Colonic mucosa (tissue), 4 donors: ENCODE data around the gene ANKHD1. TPM values are rescaled to one million over a fixed set of nuclear protein-coding genes. Genes with fewer than 3 reads are reported as not detected.
A peak's percentile ranks its signal among the peaks of the same experiment; 100 is the strongest.

ENCODE experiments used
- DNase-seq: peaks from one replicate; pipeline ENCODE4 v3.0.0-alpha.2; 2020
- H3K27ac ChIP-seq: fragments of 200-600 bp; one replicate; pipeline ENCODE4 v1.8.0; 2021
- H3K27me3 ChIP-seq: fragments of 200-600 bp; one replicate; pipeline ENCODE4 v1.8.0; 2021
- H3K36me3 ChIP-seq: fragments of 200-600 bp; one replicate; pipeline ENCODE4 v1.8.0; 2021
- H3K4me1 ChIP-seq: fragments of 200-600 bp; one replicate; pipeline ENCODE4 v1.8.0; 2021; ENCODE audit warnings: mild to moderate bottlenecking
- H3K4me3 ChIP-seq: fragments of 200-600 bp; one replicate; pipeline ENCODE4 v1.8.0; 2021
- H3K9ac ChIP-seq, 2 donors: one replicate each; pipeline ENCODE4 v1.7.0; 2013; ENCODE audit warnings: control low read depth in 2 of 2, low read depth in 2 of 2, low read length in 2 of 2
- H3K9me3 ChIP-seq: fragments of 200-600 bp; one replicate; pipeline ENCODE4 v1.8.0; 2021
- intact Hi-C: fragments of 100-400 bp; cut with DNase I; formaldehyde crosslinking; loops from one replicate; pipeline ENCODE4 v1.14.1; 2022
- total RNA-seq, 2 donors: library from RNA; stranded (reverse); fragmentation: NEBNext Ultra II Directional in 1 of 2; extraction: Animal tissue kit (Norgen Biotek cat#: 25700) in 1 of 2; gene quantifications; one replicate each; pipeline ENCODE4 v1.2.1, GENCODE V29; 2021
- TF ChIP-seq, protein P1 (sequence below): fragments of 200-600 bp; IDR thresholded peaks from one replicate; pipeline ENCODE4 v1.8.0; 2022; ENCODE audit warnings: antibody characterized with exemption, mild to moderate bottlenecking
- donor health status: healthy.
- donor health status: DM: no; HTN: no; CAD: no.
- donor health status: DM: no; HTN: no; CAD: no.

The ANKHD1 gene
- total RNA-seq, 2 donors from 2014 or later: 108 to 115 TPM

DNA sequence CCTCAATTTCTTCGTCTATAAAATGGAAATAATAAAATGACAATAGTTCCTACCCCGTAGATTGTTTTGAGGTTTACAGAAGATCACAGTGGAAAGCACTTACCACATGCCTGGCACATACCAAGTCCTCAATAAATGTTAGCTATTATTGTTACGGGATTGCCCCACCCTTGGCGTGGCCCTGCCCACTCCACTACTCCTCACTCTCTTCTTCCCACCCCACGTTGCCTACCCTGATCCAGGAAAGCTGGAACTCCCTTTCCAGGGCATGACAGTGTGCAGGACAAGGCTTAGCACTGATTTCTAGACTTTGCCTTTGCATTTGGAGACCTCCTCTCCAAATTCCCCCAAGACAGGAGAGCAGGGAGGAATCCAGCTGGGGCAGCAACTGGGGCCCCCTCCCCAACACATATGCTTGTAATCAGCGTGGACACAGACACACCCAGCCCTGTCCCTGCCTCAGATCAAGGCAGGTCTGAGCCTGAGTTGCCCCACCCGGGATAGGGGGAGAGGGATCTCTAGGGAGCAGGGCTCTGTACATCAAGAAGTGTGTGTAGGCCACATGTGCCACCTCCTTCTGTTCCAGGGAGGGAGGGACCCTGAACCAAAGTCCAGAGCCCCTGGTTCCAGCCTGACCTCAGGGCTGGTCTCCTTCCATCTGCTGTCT is 34.9 kb upstream of the ANKHD1 start:
- H3K9ac ChIP-seq: peak overlapping the region in 1 of 2 donors; percentile 62
- TF ChIP-seq, protein P1, sequence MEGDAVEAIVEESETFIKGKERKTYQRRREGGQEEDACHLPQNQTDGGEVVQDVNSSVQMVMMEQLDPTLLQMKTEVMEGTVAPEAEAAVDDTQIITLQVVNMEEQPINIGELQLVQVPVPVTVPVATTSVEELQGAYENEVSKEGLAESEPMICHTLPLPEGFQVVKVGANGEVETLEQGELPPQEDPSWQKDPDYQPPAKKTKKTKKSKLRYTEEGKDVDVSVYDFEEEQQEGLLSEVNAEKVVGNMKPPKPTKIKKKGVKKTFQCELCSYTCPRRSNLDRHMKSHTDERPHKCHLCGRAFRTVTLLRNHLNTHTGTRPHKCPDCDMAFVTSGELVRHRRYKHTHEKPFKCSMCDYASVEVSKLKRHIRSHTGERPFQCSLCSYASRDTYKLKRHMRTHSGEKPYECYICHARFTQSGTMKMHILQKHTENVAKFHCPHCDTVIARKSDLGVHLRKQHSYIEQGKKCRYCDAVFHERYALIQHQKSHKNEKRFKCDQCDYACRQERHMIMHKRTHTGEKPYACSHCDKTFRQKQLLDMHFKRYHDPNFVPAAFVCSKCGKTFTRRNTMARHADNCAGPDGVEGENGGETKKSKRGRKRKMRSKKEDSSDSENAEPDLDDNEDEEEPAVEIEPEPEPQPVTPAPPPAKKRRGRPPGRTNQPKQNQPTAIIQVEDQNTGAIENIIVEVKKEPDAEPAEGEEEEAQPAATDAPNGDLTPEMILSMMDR: no peak
- no peaks in the 10 kb centered on the region for H3K36me3 ChIP-seq
- DNase-seq: no peak
- H3K4me3 ChIP-seq: no peak overlapping the region
- H3K4me1 ChIP-seq: no peaks in the 10 kb centered on the region
- no peaks in the 10 kb centered on the region for H3K9me3 ChIP-seq
- no peaks in the 10 kb centered on the region for H3K27me3 ChIP-seq
- intact Hi-C loops: loop anchor here (10.0 kb wide), 1 partner anchor 348 kb away; no protein-coding TSS in a partner anchor
- H3K27ac ChIP-seq: no peak overlapping the region

DNA sequence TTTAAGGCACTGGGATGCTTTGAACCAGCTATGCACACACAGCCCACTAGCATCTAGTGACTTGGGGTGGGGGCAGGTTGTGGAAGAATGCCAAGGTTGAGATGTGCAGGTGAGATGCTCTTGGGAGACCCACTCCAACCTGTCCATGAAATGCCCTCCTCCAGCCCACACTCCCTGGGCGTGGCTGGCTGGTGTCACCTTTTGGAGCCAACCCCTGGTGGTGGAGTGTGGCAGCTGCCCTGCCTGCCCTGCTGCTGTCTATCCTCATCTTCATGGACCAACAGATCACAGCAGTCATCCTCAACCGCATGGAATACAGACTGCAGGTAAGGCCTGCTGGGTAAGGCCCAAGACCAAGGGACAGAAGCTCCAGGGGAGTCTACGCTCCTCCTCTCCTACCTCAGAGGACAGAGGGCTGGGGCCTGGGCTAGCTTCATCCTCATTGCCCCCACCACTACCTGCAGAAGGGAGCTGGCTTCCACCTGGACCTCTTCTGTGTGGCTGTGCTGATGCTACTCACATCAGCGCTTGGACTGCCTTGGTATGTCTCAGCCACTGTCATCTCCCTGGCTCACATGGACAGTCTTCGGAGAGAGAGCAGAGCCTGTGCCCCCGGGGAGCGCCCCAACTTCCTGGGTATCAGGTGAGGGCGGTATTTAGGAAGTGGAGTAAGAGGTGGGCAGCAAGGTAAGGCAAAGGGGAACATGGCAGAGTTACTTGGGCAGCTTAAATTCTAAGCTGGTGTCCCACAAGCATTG is 34.2 kb upstream of the ANKHD1 start:
- H3K4me3 ChIP-seq: no peak overlapping the region
- DNase-seq: no peak
- intact Hi-C loops: loop anchor here (10.0 kb wide), 1 partner anchor 347 kb away; no protein-coding TSS in a partner anchor

DNA sequence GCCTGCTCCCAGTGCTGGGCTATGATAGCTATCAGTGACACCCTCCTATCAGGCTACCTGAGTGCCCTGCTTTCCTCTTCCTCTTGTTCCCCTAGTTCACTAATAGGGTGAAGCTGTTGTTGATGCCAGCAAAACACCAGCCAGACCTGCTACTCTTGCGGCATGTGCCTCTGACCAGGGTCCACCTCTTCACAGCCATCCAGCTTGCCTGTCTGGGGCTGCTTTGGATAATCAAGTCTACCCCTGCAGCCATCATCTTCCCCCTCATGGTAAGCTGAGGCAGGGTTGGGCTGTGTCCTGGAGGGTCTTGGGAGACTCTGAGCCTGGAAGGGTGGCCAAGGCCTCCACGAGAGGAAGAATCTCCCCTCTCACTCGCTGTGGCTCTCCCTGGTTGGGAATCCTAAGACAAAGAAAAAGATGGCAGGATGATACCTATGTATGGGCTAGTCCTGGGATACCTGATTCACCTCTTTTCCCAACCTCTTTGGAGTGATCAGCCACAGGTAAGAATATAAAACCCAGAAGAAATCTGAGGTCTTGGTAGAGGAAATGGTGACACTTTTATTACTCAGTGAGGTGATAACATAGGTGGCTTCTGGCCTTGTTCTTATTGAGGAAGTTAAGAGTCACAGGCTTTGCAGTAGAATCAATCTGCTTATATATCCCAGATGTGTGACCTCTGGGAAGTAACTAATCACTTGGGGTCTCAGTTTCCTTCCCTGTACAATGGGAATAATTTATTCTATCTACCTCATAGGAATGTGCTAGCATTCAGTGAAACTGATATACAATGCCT is 30.1 kb upstream of the ANKHD1 start:
- Histone ChIP-seq H3K9me3 (no peaks in the 10 kb centered on the region), H3K4me3 (no peak overlapping the region), H3K4me1 (peaks cover 5% of the 10 kb centered on the region), H3K9ac (no peak overlapping the region), H3K36me3 (no peaks in the 10 kb centered on the region), H3K27ac (peak overlapping the region; percentile 40), H3K27me3 (no peaks in the 10 kb centered on the region)
- DNase-seq: no peak
- TF ChIP-seq, protein P1: no peak
- intact Hi-C loops: loop anchor here (5.0 to 10.0 kb wide), 2 partner anchors 173 to 266 kb away; partner anchors contain the start of genes EIF4EBP3 and TMCO6

More for the DNA sequence above, 34.2 kb upstream of the ANKHD1 start:
- no peak overlapping the region for H3K27ac ChIP-seq
- H3K4me1 ChIP-seq: peaks cover 5% of the 10 kb centered on the region
- H3K36me3 ChIP-seq: no peaks in the 10 kb centered on the region
- TF ChIP-seq, protein P1: no peak
- H3K27me3 ChIP-seq: no peaks in the 10 kb centered on the region
- H3K9me3 ChIP-seq: no peaks in the 10 kb centered on the region
- no peak overlapping the region for H3K9ac ChIP-seq

DNA sequence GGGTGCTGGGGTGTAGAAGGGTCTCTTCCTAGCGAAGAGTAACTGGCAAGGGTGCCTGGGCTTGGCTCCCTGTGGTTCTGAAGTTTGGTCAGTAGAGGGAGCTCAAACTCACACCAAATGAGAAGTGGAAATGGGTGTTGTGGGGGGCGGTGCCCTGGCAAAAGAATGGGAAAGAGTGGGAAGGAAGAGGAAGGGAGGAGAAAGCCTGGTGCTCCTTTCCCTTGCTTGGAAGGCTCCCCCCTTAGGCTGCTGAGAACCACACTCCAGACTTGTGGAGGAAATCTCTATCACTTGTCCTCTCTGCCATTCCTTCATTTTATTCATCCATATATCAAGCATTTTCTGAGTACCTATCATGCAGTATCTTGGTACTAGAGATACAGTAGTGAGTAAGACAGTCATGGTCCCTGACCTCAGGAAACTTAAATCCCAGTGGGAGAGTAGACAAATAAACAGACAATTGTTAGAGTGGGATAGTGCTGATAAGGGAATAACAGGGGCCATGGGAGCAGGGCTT is 28.6 kb upstream of the ANKHD1 start:
- intact Hi-C loops: loop anchor here (5.0 to 10.0 kb wide), 2 partner anchors 172 to 264 kb away; partner anchors contain the start of genes EIF4EBP3 and TMCO6
- no peaks in the 10 kb centered on the region for H3K27me3 ChIP-seq
- H3K9me3 ChIP-seq: no peaks in the 10 kb centered on the region
- TF ChIP-seq, protein P1: peak; percentile 68
- no peak overlapping the region for H3K4me3 ChIP-seq
- H3K9ac ChIP-seq: peak overlapping the region in 1 of 2 donors; percentile 4
- no peak overlapping the region for H3K27ac ChIP-seq
- no peaks in the 10 kb centered on the region for H3K36me3 ChIP-seq
- H3K4me1 ChIP-seq: peaks cover 5% of the 10 kb centered on the region
- peak; percentile 81 for DNase-seq

DNA sequence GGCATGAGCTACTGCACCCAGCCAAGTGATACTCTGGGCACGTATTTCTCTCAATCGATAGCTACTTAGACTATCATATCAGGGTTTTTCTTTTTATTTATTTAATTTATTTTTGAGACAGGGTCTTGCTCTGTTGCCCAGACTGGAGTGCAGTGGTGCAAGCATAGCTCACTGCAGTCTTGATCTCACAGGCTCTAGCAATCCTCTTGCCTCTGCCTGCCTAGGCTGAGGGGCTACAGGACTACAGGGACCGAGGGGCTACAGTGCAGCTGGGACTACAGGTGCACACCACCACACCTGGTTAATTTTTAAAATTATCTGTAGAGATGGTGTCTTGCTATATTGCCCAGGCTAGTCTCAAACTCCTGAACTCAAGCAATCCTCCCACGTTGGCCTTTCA is 20.3 kb upstream of the ANKHD1 start:
- H3K27ac ChIP-seq: no peak overlapping the region
- TF ChIP-seq, protein P1: no peak
- peaks cover 4% of the 10 kb centered on the region for H3K4me1 ChIP-seq
- no peaks in the 10 kb centered on the region for H3K9me3 ChIP-seq
- intact Hi-C loops: no loop called here
- H3K27me3 ChIP-seq: no peaks in the 10 kb centered on the region
- DNase-seq: no peak
- H3K36me3 ChIP-seq: no peaks in the 10 kb centered on the region
- H3K4me3 ChIP-seq: no peak overlapping the region
- H3K9ac ChIP-seq: no peak overlapping the region
